HG02571 (cell line): ENCODE measurements around the gene LTK.

Experiments used
- ATAC-seq: cut with Tn5 transposase; IDR thresholded peaks from one replicate; pipeline ENCODE4 v1.9.1; 2021; ENCODE audit warnings: mild to moderate bottlenecking, moderate library complexity; ENCODE audit not compliant: unreplicated experiment

The LTK gene

DNA sequence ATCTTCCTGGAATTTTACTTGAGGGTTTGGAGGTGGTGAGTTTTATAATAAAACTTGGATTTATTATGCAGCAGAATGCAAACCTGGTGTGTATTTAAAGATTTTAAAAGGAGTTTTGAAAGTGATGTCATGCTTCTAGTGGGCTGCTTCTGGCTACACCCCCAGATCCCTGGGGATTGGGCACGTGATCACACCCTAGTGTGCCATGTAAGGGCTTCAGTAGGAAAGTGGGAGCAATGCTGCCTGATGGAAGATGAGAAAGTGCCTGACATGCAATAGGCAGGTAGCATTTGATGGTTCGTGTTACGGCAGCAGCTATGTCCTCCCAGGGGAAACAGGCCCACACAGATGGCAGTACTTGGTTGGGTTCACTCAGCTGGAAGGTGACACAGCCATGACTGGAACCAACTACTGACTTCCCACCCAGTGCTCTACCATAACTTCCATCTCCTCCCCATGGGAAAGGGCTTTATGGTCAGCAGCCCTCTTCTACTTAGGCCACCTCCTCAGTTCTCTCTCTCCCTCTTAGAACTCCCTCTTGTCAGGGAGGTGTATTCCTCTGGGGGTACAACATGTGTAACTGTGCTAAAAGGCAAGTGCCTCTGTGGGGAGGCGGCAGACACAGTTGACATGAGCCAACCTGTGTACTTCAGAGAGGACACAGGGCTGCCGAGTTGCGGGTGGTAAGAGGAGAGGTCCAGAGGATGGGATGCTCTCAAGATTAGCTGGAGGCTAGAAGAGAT is 14.3 kb downstream of the LTK start:
- no peak for ATAC-seq

DNA sequence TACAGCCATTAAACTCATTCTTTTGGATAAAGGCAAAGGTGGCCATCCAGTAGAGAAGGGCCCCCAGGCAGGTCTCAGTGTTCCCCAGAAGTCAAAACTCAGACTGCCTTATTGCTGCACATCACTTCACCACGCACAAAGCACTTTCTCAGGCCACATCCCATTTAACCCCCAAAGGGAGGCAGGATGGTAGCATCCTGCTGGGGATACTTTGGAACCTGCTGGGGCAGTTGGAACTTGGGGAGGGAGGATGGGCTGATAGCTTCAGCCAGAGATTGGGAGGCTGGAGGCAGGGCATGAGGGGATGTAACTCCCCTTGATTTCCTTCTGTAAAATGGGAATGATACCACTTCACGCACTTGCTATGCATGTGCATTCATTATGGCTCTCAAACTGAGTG is 15.0 kb downstream of the LTK start:
- no peak for ATAC-seq

DNA sequence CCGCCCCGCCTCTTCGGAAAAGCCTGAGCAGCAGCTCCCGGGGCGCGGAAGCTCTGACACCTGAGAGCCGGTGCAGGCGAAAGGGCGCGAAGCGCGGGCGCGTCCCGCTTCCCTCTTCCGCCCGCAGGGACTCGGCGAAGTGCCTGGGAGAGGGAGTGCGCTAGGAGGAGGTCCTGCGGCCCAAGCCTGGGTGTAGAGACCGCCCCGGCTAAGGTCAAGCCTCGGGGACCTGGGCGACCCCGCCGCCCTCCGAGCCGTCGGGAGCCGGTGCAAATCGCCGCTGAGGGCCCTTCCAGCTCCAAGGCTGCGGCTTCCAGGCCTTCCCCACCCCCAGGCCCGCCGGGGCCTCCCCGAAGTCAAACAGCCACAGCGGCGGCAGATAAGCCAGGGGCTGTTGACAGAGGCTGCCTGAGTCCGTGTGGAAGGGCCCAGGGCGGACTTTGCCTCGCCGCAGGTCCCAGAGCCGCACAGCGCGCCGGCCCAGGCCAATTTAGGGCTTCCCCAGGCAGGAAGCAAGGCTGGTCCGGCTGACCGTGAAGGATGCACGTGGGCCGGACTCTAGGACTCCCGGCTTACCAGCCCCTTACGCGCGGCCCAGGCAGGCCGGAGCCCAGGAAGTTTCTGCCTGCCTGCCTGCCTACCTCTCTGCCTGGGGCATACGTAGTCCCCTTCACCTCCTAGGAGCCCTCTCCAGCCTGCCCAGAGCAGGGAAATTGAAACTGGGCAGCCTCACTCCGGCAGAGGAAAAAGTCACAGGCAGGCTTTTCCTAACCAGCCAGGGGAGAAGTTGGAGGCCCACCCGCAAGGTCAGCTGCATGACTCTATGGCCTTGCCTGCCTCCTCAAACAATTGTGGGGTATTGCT is 17.7 kb downstream of the LTK start:
- ATAC-seq, result no peak

DNA sequence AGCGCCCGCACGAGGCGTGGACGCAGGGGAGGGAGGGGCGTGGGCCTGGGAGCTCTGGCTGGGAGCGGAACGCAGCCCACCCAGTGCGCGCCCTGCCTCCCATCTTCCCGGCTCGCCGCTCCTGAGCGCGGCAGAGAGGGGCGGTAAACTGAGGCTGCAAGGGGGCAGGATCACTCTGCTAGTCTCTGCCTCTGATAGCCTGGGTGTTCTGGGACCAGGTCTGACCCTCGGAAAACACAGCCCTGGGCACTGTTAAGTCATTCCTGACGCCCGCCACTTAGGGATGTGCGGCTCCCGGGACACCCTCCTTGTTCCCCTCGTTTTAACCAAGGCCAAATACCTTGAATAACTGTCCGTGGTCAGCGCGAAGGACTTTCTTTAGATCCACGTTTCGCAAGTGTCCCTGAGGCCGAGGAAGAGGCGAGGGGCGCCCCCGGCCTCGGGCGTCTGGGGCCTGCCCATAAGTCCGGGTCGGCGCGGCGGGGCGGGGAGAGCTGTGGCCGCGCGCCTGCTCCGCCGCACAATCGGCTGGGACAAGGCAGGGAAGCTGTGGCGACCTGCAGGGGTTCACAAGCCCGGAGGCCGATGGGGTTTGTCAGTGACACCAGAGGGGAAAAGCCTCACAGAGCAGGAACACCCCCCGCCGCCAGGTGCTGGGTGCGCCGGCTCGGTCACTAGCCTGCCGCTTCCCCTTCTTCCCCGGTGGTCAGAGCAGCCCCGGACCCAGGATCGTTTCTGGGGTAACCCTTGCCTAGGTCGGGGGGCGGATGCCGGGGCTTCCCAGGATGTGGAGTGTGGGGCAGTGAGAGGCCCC is 18.5 kb downstream of the LTK start:
- ATAC-seq, result no peak

DNA sequence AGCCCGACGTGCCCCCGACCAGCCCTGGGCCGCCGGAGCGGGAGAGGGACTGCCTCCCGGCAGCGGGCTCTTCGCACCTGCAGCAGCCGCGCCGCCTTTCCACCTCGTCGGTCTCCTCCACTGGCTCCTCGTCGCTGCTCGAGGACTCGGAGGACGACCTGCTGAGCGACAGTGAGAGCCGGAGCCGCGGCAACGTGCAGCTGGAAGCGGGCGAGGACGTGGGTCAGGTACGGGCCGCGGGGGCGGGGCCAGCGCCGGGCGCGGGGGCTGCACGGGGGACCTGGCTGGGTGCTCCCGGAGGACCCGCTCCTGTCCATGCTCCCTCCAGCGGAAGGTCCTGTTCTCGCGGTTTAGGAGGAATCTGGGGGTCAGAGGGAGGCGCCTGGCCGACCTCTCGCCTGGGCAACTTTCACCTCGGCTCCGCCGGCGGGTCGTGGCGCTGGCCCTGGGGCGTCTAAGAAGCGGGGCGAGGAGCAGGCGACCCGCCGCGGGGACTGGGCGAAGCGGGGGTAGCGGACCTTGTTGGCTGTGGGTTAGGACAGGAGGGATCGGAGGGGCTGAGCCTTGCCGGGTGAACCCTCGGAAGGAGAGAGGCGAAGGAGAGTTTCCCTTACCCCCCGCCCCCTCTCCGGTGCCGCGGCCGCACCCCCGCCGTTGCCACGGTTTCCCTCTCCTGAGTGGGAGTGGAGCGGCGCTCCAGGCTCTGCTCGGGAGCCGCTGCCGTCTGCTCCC is 19.3 kb downstream of the LTK start:
- ATAC-seq, result peak; percentile 3

DNA sequence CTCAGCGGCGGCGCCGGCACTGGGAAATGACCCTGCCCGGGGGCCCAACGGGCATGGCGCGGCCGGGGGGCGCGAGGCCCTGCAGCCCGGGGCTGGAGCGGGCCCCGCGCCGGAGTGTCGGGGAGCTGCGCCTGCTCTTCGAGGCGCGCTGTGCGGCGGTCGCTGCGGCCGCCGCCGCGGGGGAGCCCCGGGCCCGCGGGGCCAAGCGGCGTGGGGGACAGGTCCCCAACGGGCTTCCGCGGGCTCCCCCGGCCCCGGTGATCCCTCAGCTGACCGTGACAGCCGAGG is 19.8 kb downstream of the LTK start:
- peak; percentile 18 for ATAC-seq

DNA sequence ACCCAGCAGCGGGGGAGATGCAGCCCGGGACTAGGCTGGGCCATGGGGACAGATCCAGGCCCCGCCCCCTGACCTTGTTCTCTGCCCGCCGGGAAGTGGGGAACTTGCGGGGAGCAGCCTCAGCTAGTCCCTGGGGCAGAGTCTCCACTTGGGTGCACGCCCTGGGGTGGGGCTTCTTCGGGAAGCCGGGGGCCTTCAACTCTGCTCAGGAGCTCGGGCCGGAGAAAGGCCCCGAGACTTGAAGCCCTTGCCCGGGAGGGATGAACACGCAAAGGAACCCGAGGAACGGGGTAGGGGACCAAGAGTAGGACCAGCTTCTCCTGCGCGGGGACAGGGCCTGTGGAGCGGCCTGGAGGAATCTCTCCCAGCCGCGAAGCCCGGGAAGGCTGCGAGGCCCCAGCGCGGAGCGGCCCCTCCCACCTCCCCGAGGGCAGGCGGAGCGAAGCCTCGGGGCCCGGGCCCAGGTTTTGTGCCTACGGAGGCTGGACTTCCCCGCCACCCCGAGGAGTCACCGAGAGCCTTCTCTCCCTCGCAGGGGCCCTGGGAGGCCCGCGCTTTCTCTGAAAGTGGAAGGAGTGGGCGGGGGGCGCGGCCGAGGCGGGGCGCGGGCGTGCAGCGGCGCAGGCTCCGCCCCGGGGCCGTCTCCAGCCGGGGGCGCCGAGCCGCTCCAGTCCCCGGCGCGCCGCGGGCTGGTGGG is 20.3 kb downstream of the LTK start, which contains the start of gene ITPKA:
ITPKA (plus strand) TSS at position 670 of the 697 bp plus-strand sequence. CDS start 54 bp downstream, outside the sequence.
- peak; percentile 70 for ATAC-seq

DNA sequence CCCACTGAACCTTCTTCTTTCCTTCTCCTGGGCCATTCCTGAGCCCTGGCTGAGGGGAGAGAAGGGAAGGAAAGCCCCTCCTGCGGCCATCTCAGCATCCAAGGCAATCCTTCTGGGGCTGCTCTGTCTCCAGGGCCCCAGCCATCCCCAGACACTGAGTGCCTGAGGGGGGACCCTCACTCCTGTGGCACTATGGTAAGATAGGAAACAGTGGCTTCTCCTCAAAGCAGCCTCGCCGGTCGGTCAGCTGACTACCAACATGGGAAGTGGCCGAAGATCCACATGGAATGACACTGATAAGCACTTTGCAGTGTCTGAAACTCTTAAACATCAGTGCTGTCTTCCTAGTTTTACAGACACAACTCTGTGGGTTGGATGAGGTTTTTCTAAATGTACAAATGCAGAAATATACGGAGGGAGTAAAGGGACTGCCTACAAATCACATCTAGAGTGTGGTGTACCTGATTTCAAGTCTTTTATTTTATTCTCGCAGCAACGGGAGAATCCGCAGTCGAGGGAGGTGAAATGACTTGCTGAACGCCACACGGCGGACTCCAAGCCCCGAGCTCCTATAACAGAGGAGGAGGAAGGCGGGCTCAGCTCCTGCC is 20.9 kb downstream of the LTK start:
- ATAC-seq, result no peak

DNA sequence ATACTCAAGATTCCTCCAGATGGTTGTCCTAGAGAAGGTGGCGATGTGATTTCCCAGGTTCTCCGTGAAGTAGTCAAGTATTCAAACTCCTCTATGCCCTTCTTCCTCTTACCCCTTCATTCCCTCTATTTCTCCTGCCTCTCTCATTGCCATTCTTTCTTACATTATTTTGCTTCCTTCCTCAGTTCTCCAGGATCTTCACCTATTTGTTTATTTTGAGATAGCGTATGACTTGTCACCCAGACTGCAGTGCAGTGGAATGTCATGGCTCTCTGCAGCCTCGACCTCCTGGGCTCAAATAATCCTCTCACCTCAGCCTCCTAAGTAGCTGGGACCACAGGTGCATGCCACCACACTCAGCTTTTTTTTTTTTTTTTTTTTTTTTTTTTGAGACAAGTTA is 21.7 kb downstream of the LTK start:
- ATAC-seq, result no peak

DNA sequence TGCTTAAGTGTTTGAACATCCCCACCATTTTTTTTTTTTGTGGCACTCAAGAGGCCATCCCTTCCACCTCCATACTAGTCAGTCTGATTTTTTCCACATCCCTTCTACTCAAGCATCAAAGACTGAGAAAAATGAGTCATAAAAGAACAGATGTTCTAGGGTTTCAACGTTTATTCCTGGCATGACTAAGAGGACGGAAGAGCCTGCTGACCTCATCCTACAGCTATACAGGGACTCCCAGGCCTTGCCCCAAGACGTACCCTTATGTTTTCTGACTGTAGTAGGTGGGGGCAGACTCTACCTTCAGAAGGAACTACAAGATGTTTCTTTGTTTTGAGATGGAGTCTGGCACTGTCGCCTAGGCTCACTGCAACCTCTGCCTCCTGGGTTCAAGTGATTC is 23.3 kb downstream of the LTK start:
- ATAC-seq, result no peak

DNA sequence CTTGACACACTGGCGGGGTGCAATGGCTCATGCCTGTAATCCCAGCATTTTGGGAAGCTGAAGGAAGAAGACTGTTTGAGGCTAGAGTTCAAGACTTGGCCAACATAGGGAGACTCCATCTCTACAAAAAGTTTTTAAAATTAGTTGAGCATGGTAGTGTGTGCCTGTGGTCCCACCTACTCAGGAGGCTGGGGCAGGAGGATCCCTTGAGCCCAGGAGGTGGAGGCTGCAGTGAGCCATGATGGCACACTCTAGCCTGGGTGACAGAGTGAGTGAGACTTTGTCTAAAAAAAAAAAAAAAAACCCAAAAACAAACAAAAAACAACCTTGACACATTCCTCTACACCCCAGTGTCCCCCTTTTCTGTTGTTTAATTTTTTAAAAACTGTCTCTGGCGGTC is 24.0 kb downstream of the LTK start:
- no peak for ATAC-seq

DNA sequence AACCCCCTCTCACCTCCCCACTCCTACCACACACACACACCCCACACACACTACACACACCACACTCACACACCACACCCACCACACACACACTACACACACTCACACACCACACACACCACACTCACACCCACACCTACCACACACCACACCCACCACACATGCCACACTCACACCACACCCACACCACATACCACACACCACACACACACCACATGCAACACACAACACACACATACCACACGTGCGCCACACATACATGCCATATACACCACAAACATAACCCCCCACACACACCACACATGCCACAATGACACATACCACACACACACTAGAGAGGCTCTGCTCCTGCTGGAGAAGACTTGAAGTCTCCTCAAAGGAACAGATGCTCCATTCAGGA is 25.8 kb downstream of the LTK start:
- ATAC-seq, result no peak

DNA sequence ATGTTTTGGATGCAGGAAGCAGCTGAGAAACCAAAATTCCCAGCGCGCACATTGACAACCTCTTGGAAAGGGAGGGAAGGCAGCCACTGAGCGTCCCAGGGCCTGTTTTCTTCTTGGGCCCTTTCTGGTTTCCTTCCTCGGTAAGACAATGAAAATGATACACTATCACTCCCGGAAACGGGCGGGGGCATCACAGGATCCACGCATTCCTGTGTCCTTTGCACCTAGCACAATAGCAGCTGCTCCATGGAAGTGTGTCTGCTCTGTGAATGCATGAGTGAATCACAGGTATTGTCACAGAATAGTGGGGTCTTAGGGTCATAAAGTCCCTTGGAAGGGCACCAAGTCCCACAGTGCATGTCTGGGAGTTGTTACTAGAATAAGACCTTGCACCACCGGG is 26.2 kb downstream of the LTK start:
- ATAC-seq, result no peak

DNA sequence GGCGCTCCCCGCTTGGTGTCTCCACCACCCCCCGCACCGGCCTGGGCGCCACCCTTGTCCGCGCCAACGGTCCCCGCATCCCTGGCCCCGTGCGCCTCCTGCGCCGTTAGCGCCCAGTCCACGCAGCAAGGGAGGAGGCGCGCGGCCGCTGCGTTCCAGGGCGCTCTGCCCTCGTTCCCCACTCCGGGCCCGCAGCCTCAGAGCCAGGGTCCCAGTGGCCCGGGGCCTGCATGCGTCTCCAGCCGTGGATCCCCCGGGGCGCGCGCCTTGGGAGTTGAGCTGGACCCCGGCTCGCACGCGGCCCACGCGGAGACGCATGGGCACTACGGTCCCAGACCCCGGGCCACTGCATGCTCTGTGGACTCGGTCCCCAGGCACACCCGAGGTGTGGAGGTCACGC is 27.3 kb downstream of the LTK start:
- no peak for ATAC-seq

DNA sequence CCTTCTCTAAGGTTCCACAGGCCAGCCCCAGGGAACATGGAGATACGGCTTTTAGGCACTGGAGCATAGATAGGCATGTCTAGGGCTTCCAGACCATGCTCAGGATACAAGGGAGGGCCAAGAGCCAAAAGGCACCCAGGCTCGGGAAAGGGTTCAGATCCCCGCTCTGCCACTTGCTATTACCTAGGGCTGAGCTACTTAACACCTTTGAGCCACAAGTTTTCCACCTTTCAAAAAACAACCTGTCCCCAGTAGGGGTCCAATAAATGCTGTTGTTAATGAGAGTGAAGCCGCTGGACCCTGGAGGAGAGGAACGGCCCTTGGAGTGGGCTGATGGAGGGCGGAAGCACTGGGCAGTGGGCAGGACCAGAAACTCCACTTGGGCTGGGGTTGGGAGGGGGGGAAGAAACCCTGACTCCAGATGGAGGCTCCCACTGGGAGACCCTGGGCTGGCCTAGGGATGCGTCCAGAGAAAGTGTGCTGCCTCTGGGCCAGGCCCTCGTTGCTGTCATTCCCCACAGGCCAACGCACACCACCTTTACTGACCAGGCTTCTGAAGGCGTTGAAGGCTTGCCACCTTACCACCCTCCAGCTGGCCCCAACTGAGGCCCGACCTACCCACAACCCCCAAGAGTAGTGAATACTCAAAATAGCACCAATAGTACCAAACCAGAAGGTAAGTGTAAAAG is 28.5 kb downstream of the LTK start:
- ATAC-seq, result no peak

DNA sequence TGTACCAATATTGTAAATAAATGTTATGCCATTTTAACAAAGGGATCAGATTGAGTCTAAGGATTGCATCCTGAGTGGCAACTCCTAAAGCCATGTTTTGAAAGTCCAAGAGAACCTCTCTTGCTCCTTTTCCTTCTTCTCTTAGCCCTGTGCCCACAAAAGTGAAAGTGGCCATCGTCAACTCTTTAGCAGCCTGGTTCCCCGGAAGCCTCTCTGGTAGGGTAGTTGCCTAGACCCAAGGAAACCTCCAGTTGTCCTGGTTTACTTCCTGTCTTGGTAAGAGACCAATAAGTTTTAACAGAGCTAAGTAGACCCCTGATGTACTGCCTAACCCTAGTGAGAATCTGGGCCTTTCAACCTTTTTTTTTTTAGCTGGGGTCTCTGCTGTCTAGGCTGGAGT is 30.1 kb downstream of the LTK start:
- ATAC-seq, result no peak

DNA sequence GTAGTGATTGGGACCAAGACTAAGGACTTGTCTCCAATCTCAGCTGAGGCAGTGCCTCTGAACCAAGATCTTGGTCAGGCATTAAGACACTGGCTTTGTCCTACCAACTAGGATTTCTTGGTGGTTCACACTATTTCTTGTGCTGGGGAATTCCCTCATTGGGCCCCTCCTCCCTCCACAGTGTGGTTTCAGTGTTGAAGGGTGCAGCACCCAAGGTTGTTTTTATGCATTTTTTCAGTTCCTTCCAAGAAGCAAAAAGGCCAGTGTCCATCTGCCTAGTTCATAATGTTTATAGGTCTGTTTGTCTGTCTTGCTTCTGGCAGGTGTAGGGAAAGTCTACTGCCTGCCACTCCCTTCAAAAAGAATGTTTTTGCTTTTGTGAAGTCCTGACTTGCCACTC is 30.5 kb downstream of the LTK start:
- ATAC-seq, result peak; percentile 68

DNA sequence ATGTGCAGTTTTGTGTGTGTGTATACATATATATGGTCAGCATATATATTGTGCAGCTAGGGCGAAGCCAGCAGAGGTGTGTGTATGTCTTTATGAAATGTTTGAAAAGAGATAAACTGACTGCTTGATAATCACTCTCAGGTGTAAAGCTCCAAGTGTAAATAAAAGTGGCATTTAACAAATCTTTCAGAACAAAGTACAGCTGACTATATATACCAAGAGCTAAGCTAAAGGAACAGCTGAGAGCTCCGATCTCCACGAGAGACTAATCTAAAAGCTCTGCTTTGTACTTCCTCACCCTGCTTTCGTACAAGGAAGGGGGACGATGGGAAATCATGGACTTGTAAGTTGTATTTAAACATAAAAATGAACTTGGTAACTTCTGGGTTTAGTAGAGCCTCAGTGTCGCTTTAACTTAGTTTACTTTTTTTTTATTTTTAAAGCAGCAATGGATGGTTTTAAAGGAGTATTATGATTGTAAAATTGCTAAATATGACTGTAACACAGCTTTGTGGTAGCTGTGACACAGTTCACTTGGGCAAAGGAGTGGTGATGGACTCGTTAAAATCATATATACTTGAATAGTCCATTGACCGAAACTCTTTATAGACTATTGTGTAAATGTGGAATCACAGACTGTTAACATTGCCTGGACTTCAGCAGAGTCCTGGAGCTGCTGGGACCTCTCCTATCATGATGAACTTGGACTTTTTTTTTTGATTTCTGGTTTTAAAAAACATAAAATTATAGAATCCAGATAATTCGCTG is 31.3 kb downstream of the LTK start:
- no peak for ATAC-seq
